ENCODE results near the gene HIVEP2.

- TF ChIP-seq CTCF (IDR thresholded peaks at IDR 0.05) = no peak
- TF ChIP-seq POLR2A (IDR thresholded peaks at IDR 0.05) = no peak
Observed at GRCh38 chr6:142752348-142752747, 192.6 kb downstream of the HIVEP2 start.
